Fibroblast of lung (primary cell): ENCODE measurements around the gene METTL16. TPM values are rescaled to one million over a fixed set of nuclear protein-coding genes. Genes with fewer than 3 reads are reported as not detected.

ENCODE experiments used
- DNase-seq, 2 donors: peaks; one replicate each; pipeline versions ENCODE4 v3.0.0 to v3.0.0-alpha.2; 2010; ENCODE audit warnings: low read depth in 2 of 2
- H2AFZ ChIP-seq: 2 replicates; pipeline ENCODE4 v1.5.1; 2012; ENCODE audit warnings: low read length, control low read depth, inconsistent platforms
- H3K27ac ChIP-seq: 2 replicates; pipeline ENCODE4 v1.5.1; 2011; ENCODE audit warnings: low read length, control low read depth; ENCODE audit not compliant: insufficient read depth
- H3K27me3 ChIP-seq: 2 replicates; pipeline ENCODE4 v1.5.1; 2011; ENCODE audit warnings: mild to moderate bottlenecking, low read length; ENCODE audit not compliant: control insufficient read depth, insufficient read depth
- H3K36me3 ChIP-seq: 2 replicates; pipeline ENCODE4 v1.5.1; 2011; ENCODE audit warnings: low read length; ENCODE audit not compliant: control insufficient read depth, insufficient read depth
- H3K4me1 ChIP-seq: 2 replicates; pipeline ENCODE4 v1.5.1; 2011; ENCODE audit warnings: low read length; ENCODE audit not compliant: control insufficient read depth, insufficient read depth; ENCODE audit errors: extremely low read depth
- H3K4me2 ChIP-seq: 2 replicates; pipeline ENCODE4 v1.5.1; 2011; ENCODE audit warnings: low read length, control low read depth; ENCODE audit not compliant: insufficient read depth; ENCODE audit errors: extremely low read depth
- H3K4me3 ChIP-seq, 4 experiments: fragments of 200-600 bp in 1 of 4; sonication (generic) in 1 of 4; replicated peaks in 1 of 4; 2 replicates each; pipeline ENCODE4 v1.5.1; 2011 to 2016; ENCODE audit warnings: low read length in 4 of 4, low read depth in 3 of 4, mild to moderate bottlenecking in 3 of 4, control low read depth in 2 of 4, inconsistent platforms in 1 of 4, mixed read lengths in 1 of 4; ENCODE audit not compliant: insufficient read depth in 1 of 4; ENCODE audit errors: control extremely low read depth in 1 of 4
- H3K79me2 ChIP-seq: 2 replicates; pipeline ENCODE4 v1.5.1; 2012; ENCODE audit warnings: mild to moderate bottlenecking, low read length, inconsistent platforms; ENCODE audit not compliant: control insufficient read depth, insufficient read depth
- H3K9ac ChIP-seq: 2 replicates; pipeline ENCODE4 v1.5.1; 2011; ENCODE audit warnings: mild to moderate bottlenecking, low read length, control low read depth; ENCODE audit not compliant: insufficient read depth
- H3K9me3 ChIP-seq: 2 replicates; pipeline ENCODE4 v1.5.1; 2012; ENCODE audit warnings: low read depth, low read length; ENCODE audit not compliant: control insufficient read depth, insufficient read depth
- H4K20me1 ChIP-seq: 2 replicates; pipeline ENCODE4 v1.5.1; 2011; ENCODE audit warnings: low read length; ENCODE audit not compliant: control insufficient read depth, insufficient read depth; ENCODE audit errors: extremely low read depth
- CTCF ChIP-seq, 2 donors: IDR thresholded peaks in 1 of 2; conservative IDR thresholded peaks in 1 of 2; 1 replicate in 1 of 2; 2 replicates in 1 of 2; pipeline ENCODE4 v1.5.1; 2011 to 2012; ENCODE audit warnings: low read length in 2 of 2, control low read depth in 1 of 2, inconsistent platforms in 1 of 2, low read depth in 1 of 2, mild to moderate bottlenecking in 1 of 2
- EZH2 ChIP-seq: IDR thresholded peaks from 2 replicates; pipeline ENCODE4 v1.5.1; 2012; ENCODE audit warnings: low read length, control low read depth, mild to moderate bottlenecking; ENCODE audit errors: missing control alignments
- polyA plus RNA-seq, 2 donors: library from polyadenylated mRNA; depleted of rRNA in 1 of 2; stranded (reverse) in 1 of 2; unstranded in 1 of 2; fragments of >200 nt; gene quantifications; 2 replicates each; pipeline ENCODE4 v1.2.1, GENCODE V29; 2011 to 2012; ENCODE audit warnings: missing spikeins in 1 of 2
- total RNA-seq: library from RNA; depleted of rRNA; stranded (reverse); fragments of >200 nt; gene quantifications from 2 replicates; pipeline ENCODE4 v1.2.1, GENCODE V29; 2014

The METTL16 gene
- total and polyA plus RNA-seq, 2 donors (not counting 1 experiment from before 2014, with no cell fraction given), result 12.2 to 13.4 TPM

GRCh38 chr17:2380950-2381649 is 130.6 kb downstream of the METTL16 start:
- no peak overlapping the region for H3K4me3 ChIP-seq
- no peak for TF ChIP-seq CTCF (conservative IDR thresholded peaks at IDR 0.05 in 1 of 2, IDR thresholded peaks at IDR 0.05 in 1 of 2; ENCODE audit: low read depth in 1 of 2, low read length in 2 of 2)
- TF ChIP-seq EZH2, result no peak
- no peak overlapping the region for H3K4me2 ChIP-seq
- DNase-seq, result no peak
- no peaks in the 10 kb centered on the region for H4K20me1 ChIP-seq
- no peaks in the 10 kb centered on the region for H3K27me3 ChIP-seq
- peaks cover 19% of the 10 kb centered on the region for H3K36me3 ChIP-seq
- no peak overlapping the region for H2AFZ ChIP-seq
- H3K27ac ChIP-seq, result no peak overlapping the region
- no peaks in the 10 kb centered on the region for H3K9me3 ChIP-seq
- H3K9ac ChIP-seq, result no peak overlapping the region
- no peaks in the 10 kb centered on the region for H3K4me1 ChIP-seq
- H3K79me2 ChIP-seq, result no peaks in the 10 kb centered on the region

GRCh38 chr17:2380226-2380922 is 131.3 kb downstream of the METTL16 start:
- no peak overlapping the region for H3K27ac ChIP-seq
- no peak for DNase-seq
- no peaks in the 10 kb centered on the region for H4K20me1 ChIP-seq
- no peak overlapping the region for H3K4me2 ChIP-seq
- H3K9ac ChIP-seq, result no peak overlapping the region
- no peak overlapping the region for H3K4me3 ChIP-seq
- no peaks in the 10 kb centered on the region for H3K27me3 ChIP-seq
- peaks cover 17% of the 10 kb centered on the region for H3K36me3 ChIP-seq
- no peaks in the 10 kb centered on the region for H3K79me2 ChIP-seq
- no peaks in the 10 kb centered on the region for H3K9me3 ChIP-seq
- no peak for TF ChIP-seq EZH2
- TF ChIP-seq CTCF (conservative IDR thresholded peaks at IDR 0.05 in 1 of 2, IDR thresholded peaks at IDR 0.05 in 1 of 2; ENCODE audit: low read depth in 1 of 2, low read length in 2 of 2), result no peak
- H3K4me1 ChIP-seq, result no peaks in the 10 kb centered on the region
- H2AFZ ChIP-seq, result no peak overlapping the region

DNA sequence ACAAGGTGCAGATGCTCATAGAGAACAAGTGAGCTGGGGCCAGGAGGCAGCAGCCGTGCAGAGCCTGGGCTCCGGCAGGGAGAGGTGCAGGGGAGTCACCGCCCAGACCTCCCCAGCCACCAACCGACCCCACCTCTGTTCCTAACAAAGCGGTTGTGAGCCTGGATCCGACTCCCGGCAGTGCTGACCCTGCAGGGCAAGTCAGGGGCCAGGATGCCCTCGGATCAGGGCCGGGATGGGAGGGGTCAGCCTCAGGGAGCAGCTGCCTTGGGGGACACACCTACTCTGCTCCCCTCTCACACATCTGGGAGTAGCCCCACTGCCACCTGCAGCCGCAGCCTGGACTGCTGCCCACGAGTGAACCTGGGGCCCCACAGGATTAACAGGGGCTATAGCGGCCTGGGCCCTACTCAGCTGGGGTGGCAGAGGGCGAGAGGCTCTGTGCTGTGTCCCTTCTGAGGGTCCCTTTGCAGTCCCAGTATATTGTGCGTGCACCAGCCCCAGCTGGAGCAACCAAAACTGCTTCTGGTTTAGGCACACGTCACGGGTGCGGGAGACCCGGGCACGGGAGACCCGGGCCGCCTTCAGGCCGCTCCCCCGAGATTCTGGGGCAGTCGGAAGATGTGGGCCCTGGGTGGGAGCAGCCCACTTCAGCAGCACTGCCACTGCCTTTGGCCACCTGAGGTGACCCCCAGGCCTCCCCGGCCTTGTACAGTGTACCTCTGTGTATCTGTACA is 132.0 kb downstream of the METTL16 start:
- H4K20me1 ChIP-seq, result no peaks in the 10 kb centered on the region
- H3K27ac ChIP-seq, result no peak overlapping the region
- no peak for DNase-seq
- no peaks in the 10 kb centered on the region for H3K27me3 ChIP-seq
- H3K4me3 ChIP-seq, result no peak overlapping the region
- TF ChIP-seq EZH2, result no peak
- no peak for TF ChIP-seq CTCF (conservative IDR thresholded peaks at IDR 0.05 in 1 of 2, IDR thresholded peaks at IDR 0.05 in 1 of 2; ENCODE audit: low read depth in 1 of 2, low read length in 2 of 2)
- no peaks in the 10 kb centered on the region for H3K4me1 ChIP-seq
- no peak overlapping the region for H2AFZ ChIP-seq
- H3K79me2 ChIP-seq, result no peaks in the 10 kb centered on the region
- no peak overlapping the region for H3K4me2 ChIP-seq
- no peaks in the 10 kb centered on the region for H3K9me3 ChIP-seq
- H3K36me3 ChIP-seq, result peaks cover 17% of the 10 kb centered on the region
- H3K9ac ChIP-seq, result no peak overlapping the region
